ENCODE data around the gene AQP9. TPM values are rescaled to one million over a fixed set of nuclear protein-coding genes. Genes with fewer than 3 reads are reported as not detected.

Gene AQP9
- total RNA-seq, 1 donor from 2014 or later = 0.77 TPM

DNA sequence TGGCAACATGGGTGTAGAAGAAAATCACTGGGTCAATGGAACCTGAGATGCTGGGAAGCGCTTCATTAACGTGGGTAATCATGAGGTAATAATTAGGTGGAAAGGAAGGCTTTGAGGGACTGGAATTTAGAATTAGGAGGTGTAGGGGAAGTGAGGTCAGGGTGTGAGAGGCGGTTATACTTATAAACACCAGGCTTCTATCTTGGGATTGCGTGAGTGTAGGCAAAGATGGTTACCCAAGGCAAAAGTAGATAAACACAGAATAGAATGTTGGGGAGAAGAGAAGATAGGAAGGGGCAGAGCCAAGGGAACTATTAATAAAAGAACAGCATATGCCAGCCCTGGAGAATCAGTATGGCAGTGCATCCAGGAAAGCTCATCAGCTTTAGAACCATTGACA lies 3.3 kb upstream of the AQP9 start:
- no peaks in the 10 kb centered on the region for H3K36me3 ChIP-seq
- H3K4me1 ChIP-seq = no peaks in the 10 kb centered on the region
- H3K27ac ChIP-seq (replicated peaks) = no peak overlapping the region
- H3K4me3 ChIP-seq = no peak overlapping the region
- H3K27me3 ChIP-seq (ENCODE audit: low read depth) = peaks cover 15% of the 10 kb centered on the region
- TF ChIP-seq, protein P1, sequence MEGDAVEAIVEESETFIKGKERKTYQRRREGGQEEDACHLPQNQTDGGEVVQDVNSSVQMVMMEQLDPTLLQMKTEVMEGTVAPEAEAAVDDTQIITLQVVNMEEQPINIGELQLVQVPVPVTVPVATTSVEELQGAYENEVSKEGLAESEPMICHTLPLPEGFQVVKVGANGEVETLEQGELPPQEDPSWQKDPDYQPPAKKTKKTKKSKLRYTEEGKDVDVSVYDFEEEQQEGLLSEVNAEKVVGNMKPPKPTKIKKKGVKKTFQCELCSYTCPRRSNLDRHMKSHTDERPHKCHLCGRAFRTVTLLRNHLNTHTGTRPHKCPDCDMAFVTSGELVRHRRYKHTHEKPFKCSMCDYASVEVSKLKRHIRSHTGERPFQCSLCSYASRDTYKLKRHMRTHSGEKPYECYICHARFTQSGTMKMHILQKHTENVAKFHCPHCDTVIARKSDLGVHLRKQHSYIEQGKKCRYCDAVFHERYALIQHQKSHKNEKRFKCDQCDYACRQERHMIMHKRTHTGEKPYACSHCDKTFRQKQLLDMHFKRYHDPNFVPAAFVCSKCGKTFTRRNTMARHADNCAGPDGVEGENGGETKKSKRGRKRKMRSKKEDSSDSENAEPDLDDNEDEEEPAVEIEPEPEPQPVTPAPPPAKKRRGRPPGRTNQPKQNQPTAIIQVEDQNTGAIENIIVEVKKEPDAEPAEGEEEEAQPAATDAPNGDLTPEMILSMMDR (IDR thresholded peaks at IDR 0.05; ENCODE audit: borderline replicate concordance) = no peak
- intact Hi-C loops (cut with micrococcal nuclease) = no loop called here
- no peaks in the 10 kb centered on the region for H3K9me3 ChIP-seq (replicated peaks)
- DNase-seq = no peak

DNA sequence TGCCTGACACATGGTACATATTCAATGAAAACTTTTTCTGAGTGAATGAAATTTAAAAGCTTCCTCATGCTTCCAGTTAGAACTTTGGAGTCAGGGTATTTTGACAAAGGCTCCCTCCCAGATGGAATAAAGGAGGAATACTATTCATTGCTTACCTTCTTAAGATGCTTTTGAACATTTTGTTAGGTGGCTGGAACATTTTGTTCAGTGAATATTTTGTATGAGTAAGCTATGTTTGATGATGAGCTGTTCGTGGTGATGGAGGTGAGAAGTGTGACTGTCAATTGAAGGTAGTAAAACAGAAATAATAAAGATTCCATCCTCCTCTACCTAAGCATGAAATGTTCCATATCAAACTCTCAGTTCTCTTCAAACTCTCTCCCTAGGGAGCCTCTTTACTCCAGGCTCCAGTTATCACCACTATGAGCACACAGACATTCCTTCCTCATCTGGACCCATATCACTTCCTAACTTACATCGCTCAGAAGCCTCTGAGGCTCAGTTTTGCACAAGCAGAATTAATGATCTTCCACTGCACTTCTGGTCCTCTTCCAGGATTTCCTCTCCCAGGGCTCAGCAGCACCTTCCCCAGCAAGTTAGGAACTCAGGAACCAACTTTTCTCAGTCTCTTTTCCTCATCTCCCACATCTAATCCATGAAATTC lies 2.5 kb upstream of the AQP9 start:
- Histone ChIP-seq H3K4me1 (no peaks in the 10 kb centered on the region), H3K27me3 (ENCODE audit: low read depth) (peaks cover 15% of the 10 kb centered on the region), H3K27ac (replicated peaks) (no peak overlapping the region), H3K4me3 (no peak overlapping the region), H3K36me3 (no peaks in the 10 kb centered on the region), H3K9me3 (replicated peaks) (no peaks in the 10 kb centered on the region)
- DNase-seq = no peak
- intact Hi-C loops (cut with micrococcal nuclease) = no loop called here
- TF ChIP-seq, protein P1 (IDR thresholded peaks at IDR 0.05; ENCODE audit: borderline replicate concordance) = no peak

DNA sequence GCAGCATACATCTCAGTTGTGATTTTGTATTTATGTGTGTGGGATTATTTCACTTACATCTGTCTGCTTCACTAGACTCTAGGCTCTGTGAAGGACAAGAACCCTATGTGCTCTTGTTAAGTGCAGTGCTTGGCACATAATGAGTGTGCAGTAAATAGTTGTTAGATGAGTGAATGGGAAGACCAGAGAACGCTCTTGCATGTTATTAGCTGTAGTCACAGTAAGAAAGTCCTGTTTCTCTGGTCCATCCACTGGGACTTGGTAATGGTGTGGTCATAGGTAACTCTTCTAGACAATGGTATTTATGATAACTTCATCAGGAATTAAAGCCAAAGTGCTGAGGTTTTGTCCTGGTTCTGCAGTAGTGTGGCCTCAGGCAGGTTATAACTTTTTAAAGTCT lies 1.4 kb upstream of the AQP9 start:
- TF ChIP-seq, protein P1 (IDR thresholded peaks at IDR 0.05; ENCODE audit: borderline replicate concordance) = no peak
- intact Hi-C loops (cut with micrococcal nuclease) = no loop called here
- no peak overlapping the region for H3K27ac ChIP-seq (replicated peaks)
- no peaks in the 10 kb centered on the region for H3K36me3 ChIP-seq
- H3K27me3 ChIP-seq (ENCODE audit: low read depth) = peaks cover 15% of the 10 kb centered on the region
- no peak overlapping the region for H3K4me3 ChIP-seq
- no peaks in the 10 kb centered on the region for H3K4me1 ChIP-seq
- DNase-seq = no peak
- H3K9me3 ChIP-seq (replicated peaks) = no peaks in the 10 kb centered on the region

DNA sequence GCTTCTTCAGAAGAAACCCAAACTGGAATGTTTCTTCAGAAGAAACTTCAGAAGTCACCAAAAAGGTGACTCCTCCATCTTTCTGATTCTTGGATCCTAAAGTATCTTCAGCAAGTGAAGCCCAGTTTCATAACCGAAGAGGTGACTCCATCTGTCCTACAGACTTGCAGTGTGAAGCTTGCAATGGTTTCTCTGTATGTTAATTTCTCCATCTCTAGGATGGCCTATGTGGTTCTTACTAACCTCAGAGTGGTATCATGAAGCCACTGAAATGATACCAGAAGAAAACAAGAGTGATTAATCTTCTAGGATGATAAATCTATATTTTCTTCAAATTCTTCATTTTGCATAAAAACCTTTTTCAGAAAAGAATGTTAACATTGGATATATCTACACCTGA lies 495 bp upstream of the AQP9 start:
- Histone ChIP-seq H3K9me3 (replicated peaks) (no peaks in the 10 kb centered on the region), H3K36me3 (no peaks in the 10 kb centered on the region), H3K27me3 (ENCODE audit: low read depth) (peaks cover 15% of the 10 kb centered on the region), H3K27ac (replicated peaks) (no peak overlapping the region), H3K4me3 (no peak overlapping the region), H3K4me1 (no peaks in the 10 kb centered on the region)
- DNase-seq = no peak
- TF ChIP-seq, protein P1 (IDR thresholded peaks at IDR 0.05; ENCODE audit: borderline replicate concordance) = no peak
- intact Hi-C loops (cut with micrococcal nuclease) = no loop called here

DNA sequence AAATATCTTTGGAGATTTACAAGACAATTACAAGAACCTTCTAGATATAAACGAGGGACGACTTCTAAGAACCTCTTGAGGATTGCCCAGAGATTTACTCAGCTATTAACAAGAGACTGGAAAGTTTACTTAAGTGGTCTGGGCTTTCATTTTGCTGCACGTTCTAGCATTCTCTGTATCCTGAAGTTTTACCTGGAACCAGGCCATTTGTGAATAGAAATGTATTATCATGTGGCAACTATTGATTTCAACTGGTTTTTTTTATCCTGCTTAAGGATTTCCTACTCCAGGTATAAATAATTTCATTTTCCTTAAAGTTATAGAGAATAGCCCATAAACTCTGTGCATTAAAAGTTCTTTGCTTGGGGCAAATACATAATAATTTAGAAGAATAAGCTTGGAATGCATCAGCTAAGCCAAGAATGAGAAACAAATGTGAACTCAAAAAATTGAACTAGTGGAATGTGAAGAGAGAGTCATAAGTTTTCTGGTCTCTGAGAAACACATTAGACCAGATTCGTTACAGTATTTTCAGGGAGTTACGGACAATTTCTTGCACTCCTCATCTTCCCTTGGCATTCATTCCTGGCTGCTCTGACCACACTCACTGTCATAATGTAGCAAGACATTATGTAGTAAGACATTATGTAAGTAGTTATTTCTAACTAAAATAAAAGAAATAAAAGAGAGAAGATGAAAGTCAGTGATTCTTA lies 1.3 kb downstream of the AQP9 start:
- TF ChIP-seq, protein P1 (IDR thresholded peaks at IDR 0.05; ENCODE audit: borderline replicate concordance) = no peak
- no peaks in the 10 kb centered on the region for H3K9me3 ChIP-seq (replicated peaks)
- H3K4me3 ChIP-seq = no peak overlapping the region
- no peaks in the 10 kb centered on the region for H3K4me1 ChIP-seq
- no peak overlapping the region for H3K27ac ChIP-seq (replicated peaks)
- intact Hi-C loops (cut with micrococcal nuclease) = no loop called here
- H3K27me3 ChIP-seq (ENCODE audit: low read depth) = peaks cover 15% of the 10 kb centered on the region
- DNase-seq = no peak
- H3K36me3 ChIP-seq = no peaks in the 10 kb centered on the region
